HFFc6 (cell line): Measurements from ENCODE around the gene RPUSD1. TPM values are rescaled to one million over a fixed set of nuclear protein-coding genes. Genes with fewer than 3 reads are reported as not detected.

Source experiments
- DNase-seq: peaks from one replicate; pipeline ENCODE4 v3.0.0-alpha.2; 2018
- H3K27ac Mint-ChIP-seq: 2 replicates; pipeline ENCODE4 v1.8.0; 2020; ENCODE audit warnings: mild to moderate bottlenecking, mixed read lengths
- H3K27me3 Mint-ChIP-seq: 2 replicates; pipeline ENCODE4 v1.8.0; 2021; ENCODE audit warnings: mild to moderate bottlenecking, moderate library complexity, mixed read lengths; ENCODE audit not compliant: insufficient read depth
- H3K36me3 Mint-ChIP-seq: 2 replicates; pipeline ENCODE4 v1.8.0; 2021; ENCODE audit warnings: low read depth, mixed read lengths
- H3K4me1 Mint-ChIP-seq: 2 replicates; pipeline ENCODE4 v1.8.0; 2020; ENCODE audit warnings: low read depth, mixed read lengths
- H3K4me3 Mint-ChIP-seq: 2 replicates; pipeline ENCODE4 v1.8.0; 2020; ENCODE audit warnings: mild to moderate bottlenecking, moderate library complexity, mixed read lengths
- H3K9me3 Mint-ChIP-seq: 2 replicates; pipeline ENCODE4 v1.8.0; 2020; ENCODE audit warnings: mild to moderate bottlenecking, mixed read lengths
- CTCF ChIP-seq: fragments of 200-600 bp; sonication (generic); IDR thresholded peaks from 2 replicates; pipeline ENCODE4 v1.5.0; 2021; ENCODE audit warnings: antibody characterized with exemption, mild to moderate bottlenecking
- total RNA-seq, 6 experiments: library from RNA; stranded (reverse); fragmentation: NEBNext Ultra II Directional; extraction: Animal tissue kit (Norgen Biotek cat#: 25700); gene quantifications; 2 replicates in 1 of 6; 3 replicates in 5 of 6; pipeline ENCODE4 v1.2.3, GENCODE V29; 2021

Gene RPUSD1
- total RNA-seq, 6 experiments from 2014 or later = 23.8 to 32.8 (median 25.8) TPM

GRCh38 chr16:763369-764183 lies 24.6 kb downstream of the RPUSD1 start:
- Mint-ChIP-seq H3K4me1 (no peaks in the 10 kb centered on the region; the same call in 1 of the 2 replicates), H3K27ac (no peak overlapping the region), H3K27me3 (peaks cover 5% of the 10 kb centered on the region), H3K36me3 (no peaks in the 10 kb centered on the region), H3K4me3 (no peak overlapping the region), H3K9me3 (no peaks in the 10 kb centered on the region)
- no peak for DNase-seq
- TF ChIP-seq CTCF = no peak

GRCh38 chr16:762595-763268 lies 25.4 kb downstream of the RPUSD1 start:
- no peak overlapping the region for H3K4me3 Mint-ChIP-seq
- no peaks in the 10 kb centered on the region for H3K9me3 Mint-ChIP-seq
- DNase-seq = no peak
- no peaks in the 10 kb centered on the region for H3K36me3 Mint-ChIP-seq
- no peak overlapping the region for H3K27ac Mint-ChIP-seq
- H3K4me1 Mint-ChIP-seq = no peaks in the 10 kb centered on the region; the same call in 1 of the 2 replicates
- peaks cover 5% of the 10 kb centered on the region for H3K27me3 Mint-ChIP-seq
- no peak for TF ChIP-seq CTCF

- TF ChIP-seq CTCF = no peak
- Mint-ChIP-seq H3K4me3 (no peak overlapping the region), H3K27ac (no peak overlapping the region), H3K9me3 (no peaks in the 10 kb centered on the region), H3K36me3 (no peaks in the 10 kb centered on the region), H3K4me1 (no peaks in the 10 kb centered on the region; the same call in 1 of the 2 replicates), H3K27me3 (peaks cover 5% of the 10 kb centered on the region)
- DNase-seq = no peak
Measured at GRCh38 chr16:761625-762513, 26.3 kb downstream of the RPUSD1 start.

GRCh38 chr16:760545-761343 lies 27.4 kb downstream of the RPUSD1 start, which contains the start of gene MSLN:
MSLN (plus strand) TSS chr16:760734; CDS start chr16:762681, 1,947 bp downstream.
- H3K4me1 Mint-ChIP-seq = no peaks in the 10 kb centered on the region; the same call in 1 of the 2 replicates
- no peaks in the 10 kb centered on the region for H3K9me3 Mint-ChIP-seq
- peaks cover 5% of the 10 kb centered on the region; the same call in 1 of the 2 replicates for H3K36me3 Mint-ChIP-seq
- H3K27me3 Mint-ChIP-seq = peaks cover 8% of the 10 kb centered on the region
- H3K4me3 Mint-ChIP-seq = no peak within 1 kb of the TSS
- TF ChIP-seq CTCF = no peak
- DNase-seq = no peak
- H3K27ac Mint-ChIP-seq = no peak within 1 kb of the TSS
